ENCODE measurements around the gene MTPN. TPM values are rescaled to one million over a fixed set of nuclear protein-coding genes. Genes with fewer than 3 reads are reported as not detected.

Gene MTPN
- total RNA-seq, 2 experiments from 2014 or later = 138 to 142 TPM

DNA sequence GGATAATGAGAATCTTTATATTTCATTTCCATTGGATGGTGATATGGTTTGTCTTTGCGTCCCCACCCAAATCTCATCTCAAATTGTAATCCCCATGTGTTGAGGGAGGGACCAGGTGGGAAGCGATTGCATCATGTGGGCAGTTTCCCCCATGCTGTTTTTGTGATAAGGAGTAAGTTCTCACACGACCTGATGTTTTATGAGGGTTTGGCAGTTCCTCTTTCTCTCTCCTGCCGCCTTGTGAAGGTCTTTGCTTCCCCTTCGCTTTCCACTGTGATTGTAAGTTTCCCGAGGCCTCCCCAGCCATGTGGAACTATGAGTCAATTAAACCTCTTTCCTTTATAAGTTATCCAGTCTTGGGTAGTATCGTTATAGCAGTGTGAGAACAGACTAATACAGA, 59.4 kb downstream of the MTPN start:
- Mint-ChIP-seq H3K27ac (no peak overlapping the region), H3K4me3 (no peak overlapping the region), H3K9me3 (ENCODE audit: insufficient read depth) (no peaks in the 10 kb centered on the region), H3K4me1 (ENCODE audit: low read depth) (no peaks in the 10 kb centered on the region), H3K36me3 (ENCODE audit: low read depth) (peaks cover 5% of the 10 kb centered on the region), H3K27me3 (ENCODE audit: low read depth) (no peaks in the 10 kb centered on the region)
- ATAC-seq (no peak), DNase-seq (no peak)
- ChIA-PET POLR2A (no interaction called here), CTCF (no interaction called here)

DNA sequence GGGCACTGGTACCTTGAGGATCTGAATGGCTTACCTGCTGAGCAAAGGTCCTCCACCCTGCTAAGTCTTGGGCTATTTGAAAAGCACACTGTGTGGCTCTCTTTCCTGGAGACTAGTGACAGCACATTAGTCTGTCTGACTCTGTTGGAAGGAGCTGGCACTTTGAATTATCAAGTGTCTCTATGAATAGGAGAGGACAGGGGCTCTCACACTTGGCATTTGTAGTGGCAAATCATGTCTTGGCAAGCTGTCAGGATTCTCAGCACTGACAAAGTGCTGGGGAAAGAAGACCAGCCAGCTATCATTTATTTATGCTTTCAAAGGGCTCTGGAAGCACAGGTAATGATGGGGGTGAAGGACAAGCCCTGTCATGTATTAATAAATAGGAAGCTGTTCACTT, 62.8 kb downstream of the MTPN start:
- ATAC-seq = no peak
- ChIA-PET POLR2A (no interaction called here), CTCF (no interaction called here)
- H3K4me3 Mint-ChIP-seq = no peak overlapping the region
- no peak for DNase-seq
- no peak overlapping the region for H3K27ac Mint-ChIP-seq
- no peaks in the 10 kb centered on the region for H3K36me3 Mint-ChIP-seq (ENCODE audit: low read depth)
- H3K4me1 Mint-ChIP-seq (ENCODE audit: low read depth) = no peaks in the 10 kb centered on the region
- no peaks in the 10 kb centered on the region for H3K27me3 Mint-ChIP-seq (ENCODE audit: low read depth)
- no peaks in the 10 kb centered on the region for H3K9me3 Mint-ChIP-seq (ENCODE audit: insufficient read depth)

DNA sequence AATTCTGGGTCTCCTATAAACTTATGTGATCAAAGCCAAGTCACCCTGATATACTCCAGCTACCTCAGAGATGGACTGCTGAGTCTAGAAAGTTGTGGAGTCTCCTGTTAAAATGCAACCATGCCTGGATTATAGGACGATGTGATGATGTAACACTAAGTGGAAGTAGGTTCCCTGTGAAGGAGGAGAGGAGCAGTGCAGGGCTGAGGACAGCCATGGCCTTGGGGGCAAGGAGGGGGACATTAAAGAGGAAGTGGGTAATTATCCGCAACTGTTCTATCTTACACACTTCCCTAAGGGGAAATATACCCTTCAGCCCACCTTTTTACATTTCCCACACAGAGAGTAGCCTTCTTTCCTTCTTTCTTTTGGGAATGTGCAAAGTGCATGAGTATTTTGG, 63.8 kb downstream of the MTPN start:
- no peaks in the 10 kb centered on the region for H3K4me1 Mint-ChIP-seq (ENCODE audit: low read depth)
- ATAC-seq (no peak), DNase-seq (no peak)
- no peak overlapping the region for H3K27ac Mint-ChIP-seq
- CTCF ChIA-PET = no interaction called here
- no peaks in the 10 kb centered on the region for H3K36me3 Mint-ChIP-seq (ENCODE audit: low read depth)
- H3K4me3 Mint-ChIP-seq = no peak overlapping the region
- POLR2A ChIA-PET = no interaction called here
- H3K27me3 Mint-ChIP-seq (ENCODE audit: low read depth) = no peaks in the 10 kb centered on the region
- H3K9me3 Mint-ChIP-seq (ENCODE audit: insufficient read depth) = no peaks in the 10 kb centered on the region

DNA sequence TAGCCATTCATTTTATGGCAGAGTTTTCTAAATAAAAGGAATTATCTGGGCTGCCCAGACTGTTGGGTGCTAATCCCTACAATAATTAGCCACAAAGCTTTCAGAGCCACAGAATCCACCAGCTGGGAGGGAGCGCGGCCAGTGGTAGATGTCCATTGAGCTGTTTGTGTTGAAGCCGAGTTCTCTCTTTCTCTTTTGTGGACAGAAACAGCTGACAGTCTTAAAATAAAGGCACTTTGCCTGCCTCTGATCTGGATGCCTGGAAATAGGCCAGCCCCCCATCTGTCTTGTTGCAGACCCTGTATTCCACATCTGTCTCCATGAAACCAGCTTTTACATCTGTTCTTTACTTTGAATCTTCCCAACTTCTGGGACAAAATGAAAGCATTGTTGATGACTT, 66.1 kb downstream of the MTPN start:
- Mint-ChIP-seq H3K36me3 (ENCODE audit: low read depth) (no peaks in the 10 kb centered on the region), H3K9me3 (ENCODE audit: insufficient read depth) (no peaks in the 10 kb centered on the region), H3K27ac (no peak overlapping the region), H3K4me1 (ENCODE audit: low read depth) (no peaks in the 10 kb centered on the region), H3K27me3 (ENCODE audit: low read depth) (no peaks in the 10 kb centered on the region), H3K4me3 (no peak overlapping the region)
- ChIA-PET CTCF (no interaction called here), POLR2A (no interaction called here)
- DNase-seq (no peak), ATAC-seq (no peak)

DNA sequence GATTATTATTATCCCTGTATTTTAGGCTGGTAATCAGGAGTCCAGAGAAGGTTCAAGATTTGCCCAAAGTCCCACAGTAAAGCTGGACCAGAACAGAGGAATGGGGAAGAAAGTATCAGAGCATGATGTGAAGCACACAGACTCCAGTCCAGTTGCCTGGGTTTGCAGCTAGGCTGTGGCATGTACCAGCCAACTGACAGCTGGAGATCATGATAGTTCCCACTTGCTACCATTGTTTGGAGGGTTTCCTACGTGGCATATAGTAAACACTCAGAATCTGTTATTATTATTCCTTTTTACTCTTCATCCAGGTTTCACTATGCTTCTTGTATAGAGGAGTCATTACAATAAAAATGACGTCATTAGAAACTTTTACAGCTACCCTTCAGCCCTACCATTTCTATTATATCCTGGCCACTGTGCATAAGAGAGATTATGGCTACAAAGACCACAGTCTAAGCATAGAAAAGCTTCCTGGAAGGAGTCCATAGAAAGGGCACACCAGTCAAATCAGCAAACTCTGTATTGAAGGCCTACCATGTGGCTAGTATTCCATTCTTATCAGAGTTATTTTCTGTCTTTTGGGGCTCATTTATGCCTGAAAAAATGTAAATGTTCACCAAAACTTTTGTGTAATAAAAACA, 66.6 kb downstream of the MTPN start:
- no peaks in the 10 kb centered on the region for H3K4me1 Mint-ChIP-seq (ENCODE audit: low read depth)
- H3K27me3 Mint-ChIP-seq (ENCODE audit: low read depth) = no peaks in the 10 kb centered on the region
- H3K9me3 Mint-ChIP-seq (ENCODE audit: insufficient read depth) = no peaks in the 10 kb centered on the region
- H3K4me3 Mint-ChIP-seq = no peak overlapping the region
- no peak overlapping the region for H3K27ac Mint-ChIP-seq
- no peaks in the 10 kb centered on the region for H3K36me3 Mint-ChIP-seq (ENCODE audit: low read depth)
- ChIA-PET CTCF (no interaction called here), POLR2A (no interaction called here)
- DNase-seq (no peak), ATAC-seq (no peak)

DNA sequence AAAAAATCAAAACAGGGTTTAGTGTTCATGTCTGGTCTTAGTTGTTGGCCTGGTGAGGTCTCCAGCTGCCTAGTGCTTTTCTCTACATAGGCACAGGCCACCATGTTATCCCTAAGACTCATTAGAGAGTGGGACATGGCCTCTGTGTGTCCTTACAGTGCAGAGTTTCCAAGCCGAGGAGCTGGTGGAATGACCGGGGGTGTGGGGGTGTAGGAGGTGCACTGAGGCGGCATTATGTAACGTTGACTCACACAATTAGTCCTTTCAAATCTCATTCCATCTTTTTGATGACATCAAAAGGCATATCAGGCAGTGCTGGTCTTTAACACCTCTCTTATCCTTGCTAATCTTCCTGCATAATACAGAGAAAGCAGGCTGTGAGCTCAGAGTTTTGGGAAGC, 71.3 kb downstream of the MTPN start:
- ChIA-PET CTCF (no interaction called here), POLR2A (no interaction called here)
- H3K4me3 Mint-ChIP-seq = no peak overlapping the region
- no peak overlapping the region for H3K27ac Mint-ChIP-seq
- DNase-seq (no peak), ATAC-seq (no peak)
- H3K4me1 Mint-ChIP-seq (ENCODE audit: low read depth) = no peaks in the 10 kb centered on the region
- H3K36me3 Mint-ChIP-seq (ENCODE audit: low read depth) = no peaks in the 10 kb centered on the region
- no peaks in the 10 kb centered on the region for H3K27me3 Mint-ChIP-seq (ENCODE audit: low read depth)
- no peaks in the 10 kb centered on the region for H3K9me3 Mint-ChIP-seq (ENCODE audit: insufficient read depth)

DNA sequence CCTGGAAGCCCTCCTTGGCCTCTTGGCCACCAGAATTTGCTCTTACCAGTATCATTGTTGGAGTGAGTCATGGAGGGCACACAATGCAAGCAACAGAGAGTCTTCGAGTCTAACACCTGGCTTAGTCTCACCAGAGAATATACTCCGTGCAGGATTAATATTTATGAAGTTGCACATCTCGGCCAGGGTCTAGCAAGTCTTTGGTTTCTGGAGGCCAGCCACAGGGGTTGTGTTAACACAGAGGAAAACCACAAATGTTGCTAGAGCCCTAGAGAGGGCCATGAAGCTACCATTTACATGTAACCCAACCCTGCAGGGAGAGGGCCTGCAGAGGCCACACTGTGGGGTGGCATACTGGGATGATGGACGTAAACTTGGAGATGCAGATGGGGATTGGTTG, 71.8 kb downstream of the MTPN start:
- Mint-ChIP-seq H3K4me3 (no peak overlapping the region), H3K9me3 (ENCODE audit: insufficient read depth) (no peaks in the 10 kb centered on the region), H3K36me3 (ENCODE audit: low read depth) (no peaks in the 10 kb centered on the region), H3K27me3 (ENCODE audit: low read depth) (no peaks in the 10 kb centered on the region), H3K27ac (no peak overlapping the region), H3K4me1 (ENCODE audit: low read depth) (no peaks in the 10 kb centered on the region)
- no peak for ATAC-seq
- DNase-seq = no peak
- ChIA-PET POLR2A (no interaction called here), CTCF (no interaction called here)

DNA sequence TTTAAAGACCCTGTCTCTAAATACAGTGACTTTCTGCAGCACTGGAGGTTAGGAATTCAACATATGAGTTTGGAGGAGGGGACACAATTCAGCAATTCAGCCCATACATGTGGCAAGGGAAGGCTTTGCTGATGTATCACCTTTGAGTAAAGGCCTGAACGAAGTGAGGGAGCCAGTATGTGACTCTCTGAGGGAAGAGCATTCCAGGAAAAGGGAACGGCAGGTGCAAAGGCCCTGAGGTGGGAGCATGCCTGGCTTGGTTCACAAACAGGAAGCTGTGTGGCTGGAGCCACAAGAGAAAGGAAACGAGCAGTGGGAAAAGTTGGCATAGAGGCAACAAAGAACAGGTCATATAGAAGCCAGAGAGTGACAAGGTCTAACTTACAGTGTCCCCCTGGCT, 72.9 kb downstream of the MTPN start:
- DNase-seq = no peak
- Mint-ChIP-seq H3K4me1 (ENCODE audit: low read depth) (no peaks in the 10 kb centered on the region), H3K9me3 (ENCODE audit: insufficient read depth) (no peaks in the 10 kb centered on the region), H3K36me3 (ENCODE audit: low read depth) (no peaks in the 10 kb centered on the region), H3K4me3 (no peak overlapping the region), H3K27ac (no peak overlapping the region), H3K27me3 (ENCODE audit: low read depth) (no peaks in the 10 kb centered on the region)
- POLR2A ChIA-PET = no interaction called here
- no peak for ATAC-seq
- CTCF ChIA-PET = no interaction called here

DNA sequence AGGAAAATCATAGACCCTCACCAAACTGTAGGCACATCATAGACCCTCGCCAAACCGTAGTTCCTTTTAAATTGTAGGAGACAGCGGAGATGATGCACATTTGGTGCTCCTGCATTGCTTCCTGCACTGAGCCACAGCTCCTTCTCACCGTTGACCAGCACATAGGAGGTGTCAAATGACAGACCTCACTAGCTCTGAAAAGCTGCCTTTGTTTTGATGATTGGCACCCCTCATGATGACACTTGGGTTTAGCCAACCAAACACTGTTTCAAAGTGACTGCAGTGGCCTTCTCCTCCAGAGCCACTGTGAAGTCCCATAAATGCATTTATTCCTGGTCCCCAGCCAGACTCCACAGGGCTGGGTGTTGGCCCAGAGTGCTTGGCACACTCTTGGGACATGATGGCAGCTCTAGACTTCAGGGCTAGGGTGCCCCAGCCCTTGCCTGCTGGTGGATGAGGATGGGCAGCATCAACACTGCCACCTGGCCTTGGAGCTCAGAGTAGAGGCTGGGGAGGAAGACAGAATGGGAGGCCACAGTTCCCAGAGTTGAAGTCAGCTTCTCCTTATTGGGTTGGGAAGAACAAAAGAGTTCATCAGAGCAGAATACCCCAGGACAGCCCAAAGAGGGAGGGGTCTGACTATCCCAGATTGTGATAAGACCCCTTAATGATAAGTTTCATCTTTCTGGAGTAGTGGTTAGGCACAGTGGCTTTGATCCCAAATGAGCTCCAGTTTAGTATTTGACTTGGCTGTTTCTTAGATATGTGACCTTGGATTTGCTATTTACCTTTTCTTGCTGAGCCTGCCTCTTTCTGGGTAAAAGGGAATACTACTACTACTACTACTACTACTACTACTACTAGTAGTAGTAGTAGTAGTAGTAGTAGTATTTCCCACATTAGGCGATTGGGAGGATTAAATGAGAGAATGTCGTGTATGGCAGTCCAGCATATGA, 75.3 kb downstream of the MTPN start:
- H3K36me3 Mint-ChIP-seq (ENCODE audit: low read depth) = no peaks in the 10 kb centered on the region
- ChIA-PET POLR2A (no interaction called here), CTCF (interaction anchor here (1.5 kb wide), 1 partner anchor 213 kb away, joined by 3 read pairs; no protein-coding TSS in a partner anchor)
- H3K27ac Mint-ChIP-seq = no peak overlapping the region
- ATAC-seq (no peak), DNase-seq (no peak)
- H3K4me3 Mint-ChIP-seq = no peak overlapping the region
- H3K27me3 Mint-ChIP-seq (ENCODE audit: low read depth) = no peaks in the 10 kb centered on the region
- no peaks in the 10 kb centered on the region for H3K9me3 Mint-ChIP-seq (ENCODE audit: insufficient read depth)
- no peaks in the 10 kb centered on the region for H3K4me1 Mint-ChIP-seq (ENCODE audit: low read depth)

DNA sequence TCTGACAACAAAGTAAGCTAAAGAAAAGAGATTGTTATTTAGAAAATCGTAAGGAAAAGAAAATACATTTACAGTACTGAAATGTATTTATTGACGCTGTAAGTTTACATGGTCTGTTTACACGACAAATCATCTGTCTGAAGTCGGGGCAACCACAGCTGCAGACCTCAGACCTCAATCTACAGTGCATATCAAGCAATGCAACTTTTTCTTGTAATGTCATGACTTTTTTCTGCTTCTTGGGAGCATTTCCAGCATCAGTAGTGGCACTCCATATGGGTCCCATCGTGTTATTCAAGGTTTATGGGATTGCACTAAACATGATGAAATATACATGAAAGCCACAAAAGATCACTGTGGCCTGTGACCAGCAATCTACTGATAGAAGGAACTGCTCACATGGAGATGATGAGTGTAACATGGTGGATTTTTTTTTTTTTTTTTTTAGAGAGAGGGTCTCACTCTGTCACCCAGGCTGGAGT, 77.1 kb downstream of the MTPN start:
- Mint-ChIP-seq H3K4me3 (no peak overlapping the region), H3K9me3 (ENCODE audit: insufficient read depth) (no peaks in the 10 kb centered on the region), H3K27ac (no peak overlapping the region), H3K36me3 (ENCODE audit: low read depth) (no peaks in the 10 kb centered on the region), H3K4me1 (ENCODE audit: low read depth) (no peaks in the 10 kb centered on the region), H3K27me3 (ENCODE audit: low read depth) (no peaks in the 10 kb centered on the region)
- DNase-seq = no peak
- ChIA-PET POLR2A (no interaction called here), CTCF (interaction anchor here (1.5 kb wide), 1 partner anchor 215 kb away, joined by 3 read pairs; no protein-coding TSS in a partner anchor)
- ATAC-seq = no peak

DNA sequence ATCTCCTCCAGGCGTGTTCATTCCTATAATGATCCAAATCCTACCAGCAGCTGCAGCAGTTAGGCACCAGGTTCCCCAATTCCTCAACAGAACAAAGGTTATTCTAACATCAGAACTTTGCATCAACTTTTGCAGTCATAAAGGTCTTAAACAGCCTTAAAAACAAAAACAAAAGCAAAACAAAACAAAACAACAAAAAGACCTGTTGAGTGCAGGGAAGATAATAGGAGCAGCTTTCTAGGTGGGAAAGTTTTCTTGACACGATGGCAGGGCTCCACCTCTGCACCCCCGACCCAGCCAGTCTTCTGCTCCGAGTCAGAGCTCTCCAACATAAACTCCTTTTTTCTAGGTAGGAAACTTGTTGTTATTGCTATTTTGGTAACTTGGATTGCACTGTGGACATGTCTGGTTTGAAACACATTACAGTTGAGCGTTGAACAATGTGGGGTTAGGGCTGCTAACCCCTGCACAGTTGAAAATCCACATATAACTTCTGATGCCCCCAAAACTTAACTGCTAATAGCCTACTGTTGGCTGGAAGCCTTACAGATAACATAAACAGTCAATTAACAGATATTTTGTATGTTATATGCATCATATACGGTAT, 77.6 kb downstream of the MTPN start:
- POLR2A ChIA-PET = no interaction called here
- H3K27ac Mint-ChIP-seq = no peak overlapping the region
- CTCF ChIA-PET = no interaction called here
- DNase-seq = no peak
- H3K4me3 Mint-ChIP-seq = no peak overlapping the region
- H3K27me3 Mint-ChIP-seq (ENCODE audit: low read depth) = no peaks in the 10 kb centered on the region
- no peaks in the 10 kb centered on the region for H3K36me3 Mint-ChIP-seq (ENCODE audit: low read depth)
- no peaks in the 10 kb centered on the region for H3K4me1 Mint-ChIP-seq (ENCODE audit: low read depth)
- H3K9me3 Mint-ChIP-seq (ENCODE audit: insufficient read depth) = no peaks in the 10 kb centered on the region
- ATAC-seq = no peak

DNA sequence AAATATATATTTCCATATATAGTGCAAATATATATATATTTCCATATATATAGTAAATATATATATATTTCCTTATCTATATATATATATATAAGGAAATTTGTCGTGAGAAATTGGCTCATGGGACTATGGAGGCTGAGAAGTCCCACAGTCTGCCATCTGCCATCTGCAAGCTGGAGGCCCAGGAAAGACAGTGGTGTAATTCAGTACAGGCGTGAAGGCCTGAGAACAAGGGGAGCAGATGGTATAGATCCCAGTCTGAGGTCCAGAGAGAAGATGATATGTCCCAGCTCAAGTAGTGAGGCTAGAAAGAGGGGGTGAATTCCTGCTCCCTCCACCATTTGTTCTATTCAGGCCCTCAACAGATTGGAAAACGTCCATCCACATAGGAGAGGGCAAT, 78.9 kb downstream of the MTPN start:
- H3K4me1 Mint-ChIP-seq (ENCODE audit: low read depth) = no peaks in the 10 kb centered on the region
- ChIA-PET CTCF (no interaction called here), POLR2A (no interaction called here)
- no peaks in the 10 kb centered on the region for H3K9me3 Mint-ChIP-seq (ENCODE audit: insufficient read depth)
- no peaks in the 10 kb centered on the region for H3K36me3 Mint-ChIP-seq (ENCODE audit: low read depth)
- no peak overlapping the region for H3K27ac Mint-ChIP-seq
- ATAC-seq (no peak), DNase-seq (no peak)
- H3K4me3 Mint-ChIP-seq = no peak overlapping the region
- H3K27me3 Mint-ChIP-seq (ENCODE audit: low read depth) = no peaks in the 10 kb centered on the region

Data from activated CD8-positive, alpha-beta T cell treated with anti-CD3 and anti-CD28 coated beads, Interleukin-2, amount 10 ng/mL, durations not matched to agents 7 days and 5 days (primary cell).